ENCODE data around the gene PDHX.

The PDHX gene

GRCh38 chr11:35012467-35013191 lies 96.2 kb downstream of the PDHX start:
- H3K4me3 ChIP-seq (replicated peaks in 1 of 2; ENCODE audit: low read depth in 2 of 2, low read length in 2 of 2), result no peak overlapping the region
- TF ChIP-seq CTCF (IDR thresholded peaks at IDR 0.05; ENCODE audit: low read depth, low read length), result no peak
- no peak for DNase-seq (ENCODE audit: low read depth in 2 of 2)

GRCh38 chr11:35013514-35014233 lies 97.3 kb downstream of the PDHX start:
- H3K4me3 ChIP-seq (replicated peaks in 1 of 2; ENCODE audit: low read depth in 2 of 2, low read length in 2 of 2), result no peak overlapping the region
- no peak for TF ChIP-seq CTCF (IDR thresholded peaks at IDR 0.05; ENCODE audit: low read depth, low read length)
- DNase-seq (ENCODE audit: low read depth in 2 of 2), result peak; percentile 41 to 47

GRCh38 chr11:35014346-35014745 lies 97.9 kb downstream of the PDHX start:
- no peak for TF ChIP-seq CTCF (IDR thresholded peaks at IDR 0.05; ENCODE audit: low read depth, low read length)
- no peak overlapping the region for H3K4me3 ChIP-seq (replicated peaks in 1 of 2; ENCODE audit: low read depth in 2 of 2, low read length in 2 of 2)
- peak; percentile 71 to 88 for DNase-seq (ENCODE audit: low read depth in 2 of 2)

GRCh38 chr11:35015621-35016387 lies 99.4 kb downstream of the PDHX start:
- no peak for DNase-seq (ENCODE audit: low read depth in 2 of 2)
- no peak overlapping the region for H3K4me3 ChIP-seq (replicated peaks in 1 of 2; ENCODE audit: low read depth in 2 of 2, low read length in 2 of 2)

GRCh38 chr11:35016916-35017315 lies 100.5 kb downstream of the PDHX start:
- no peak for DNase-seq (ENCODE audit: low read depth in 2 of 2)
- no peak for TF ChIP-seq CTCF (IDR thresholded peaks at IDR 0.05; ENCODE audit: low read depth, low read length)
- H3K4me3 ChIP-seq (replicated peaks in 1 of 2; ENCODE audit: low read depth in 2 of 2, low read length in 2 of 2), result no peak overlapping the region

More at GRCh38 chr11:35015621-35016387, 99.4 kb downstream of the PDHX start:
- no peak for TF ChIP-seq CTCF (IDR thresholded peaks at IDR 0.05; ENCODE audit: low read depth, low read length)

GRCh38 chr11:35017528-35018342 lies 101.3 kb downstream of the PDHX start:
- no peak for TF ChIP-seq CTCF (IDR thresholded peaks at IDR 0.05; ENCODE audit: low read depth, low read length)
- DNase-seq (ENCODE audit: low read depth in 2 of 2), result no peak
- H3K4me3 ChIP-seq (replicated peaks in 1 of 2; ENCODE audit: low read depth in 2 of 2, low read length in 2 of 2), result no peak overlapping the region
